Lung microvascular endothelial cell (primary cell): ENCODE measurements around the gene OXLD1. TPM values are rescaled to one million over a fixed set of nuclear protein-coding genes. Genes with fewer than 3 reads are reported as not detected.

ENCODE experiments used
- DNase-seq, 2 donors: peaks; one replicate each; pipeline versions ENCODE4 v3.0.0 to v3.0.0-alpha.2; 2010; ENCODE audit warnings: low read depth in 2 of 2
- total RNA-seq: library from RNA; depleted of rRNA; stranded (reverse); fragments of >200 nt; gene quantifications from 2 replicates; pipeline ENCODE4 v1.2.1, GENCODE V29; 2014

Gene OXLD1
- total RNA-seq, 1 donor from 2014 or later, result 30.4 TPM

DNA sequence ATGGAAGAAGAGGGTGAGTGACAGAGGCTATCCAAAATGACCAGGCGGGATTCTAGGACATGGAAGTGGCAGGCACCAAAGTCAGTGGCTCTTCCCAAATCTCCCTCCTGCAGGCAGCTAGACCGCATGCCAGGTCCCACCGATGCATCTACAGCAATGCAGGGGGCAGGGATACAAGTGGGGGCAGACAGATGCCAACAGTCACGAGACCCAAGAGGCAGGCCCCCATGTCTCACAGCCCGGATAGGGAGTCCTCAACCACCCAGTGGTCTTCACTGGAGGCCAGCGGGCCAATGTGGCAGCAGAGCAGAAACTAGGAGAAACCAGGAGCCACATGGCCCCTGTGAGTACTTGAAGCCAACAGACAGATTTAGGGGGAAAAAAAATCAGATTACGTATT lies 49.5 kb downstream of the OXLD1 start:
- DNase-seq, result no peak

DNA sequence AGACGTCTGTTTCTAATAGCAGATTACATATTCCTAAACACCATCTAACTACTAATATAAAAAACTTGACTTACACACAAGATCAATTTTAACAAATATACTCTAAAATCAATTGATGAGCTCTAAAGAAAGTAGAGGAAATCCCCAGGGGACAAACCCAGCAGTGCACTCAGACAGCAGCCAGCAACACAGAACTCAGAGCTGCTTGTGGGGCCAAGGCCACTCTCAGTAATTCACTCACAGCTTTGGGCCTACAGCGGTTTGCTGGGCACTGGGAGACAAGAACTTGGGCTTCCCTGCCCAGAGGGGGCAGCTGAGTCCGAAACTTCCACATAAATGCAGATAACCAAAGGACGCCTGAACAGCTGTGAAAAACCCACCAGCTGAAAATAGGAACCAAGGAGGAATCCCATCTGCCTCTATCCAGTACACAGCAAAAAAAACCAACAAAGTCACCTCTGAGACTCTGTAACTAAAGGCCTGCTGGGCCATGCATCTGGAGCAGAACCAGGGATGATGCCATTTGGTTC lies 50.9 kb downstream of the OXLD1 start:
- no peak for DNase-seq

Other genes with a start within 250 kb of the OXLD1 start
- gene ACTG1, start 153.8 kb downstream of the OXLD1 start, total RNA-seq, result 3,444 and 5,949 TPM in 2 replicates
- gene FSCN2, start 138.2 kb downstream of the OXLD1 start, total RNA-seq, result 0.20 and 0.44 TPM in 2 replicates
- gene FAAP100, start 114.3 kb downstream of the OXLD1 start, total RNA-seq, result 10.0 and 13.9 TPM in 2 replicates
- gene NPLOC4, start 29.5 kb downstream of the OXLD1 start, total RNA-seq, result 51.2 and 61.5 TPM in 2 replicates
- gene TSPAN10, start 29.4 kb downstream of the OXLD1 start, total RNA-seq, result 0.22 and 0.99 TPM in 2 replicates
- gene PDE6G, start 10.1 kb downstream of the OXLD1 start, total RNA-seq, result 1.1 and 4.8 TPM in 2 replicates
- 5.7 and 6.9 TPM in 2 replicates for gene CCDC137, start 132 bp upstream of the OXLD1 start, total RNA-seq
- gene ARL16, start 17.2 kb upstream of the OXLD1 start, total RNA-seq, result 28.6 and 29.4 TPM in 2 replicates
- 43.2 and 45.2 TPM in 2 replicates for gene HGS, start 17.4 kb upstream of the OXLD1 start, total RNA-seq
- 7.8 and 8.7 TPM in 2 replicates for gene MRPL12, start 36.8 kb upstream of the OXLD1 start, total RNA-seq
- gene SLC25A10, start 45.7 kb upstream of the OXLD1 start, total RNA-seq, result 6.7 and 11.8 TPM in 2 replicates
- gene GCGR, start 137.5 kb upstream of the OXLD1 start, total RNA-seq, result not detected in 2 replicates
- gene MCRIP1, start 166.7 kb upstream of the OXLD1 start, total RNA-seq, result 93.7 and 178 TPM in 2 replicates
- not detected in 2 replicates for gene PPP1R27, start 168.4 kb upstream of the OXLD1 start, total RNA-seq
- 504 and 688 TPM in 2 replicates for gene P4HB, start 193.9 kb upstream of the OXLD1 start, total RNA-seq
- gene ARHGDIA, start 204.7 kb upstream of the OXLD1 start, total RNA-seq, result 91.7 and 92.9 TPM in 2 replicates
- gene ALYREF, start 225.0 kb upstream of the OXLD1 start, total RNA-seq, result 107 and 136 TPM in 2 replicates
- 102 and 112 TPM in 2 replicates for gene ANAPC11, start 225.1 kb upstream of the OXLD1 start, total RNA-seq
- under 0.01 TPM in 1 of 2 replicates, not detected in the other for gene NPB, start 235.6 kb upstream of the OXLD1 start, total RNA-seq
- 24.0 and 27.6 TPM in 2 replicates for gene PCYT2, start 244.8 kb upstream of the OXLD1 start, total RNA-seq